AG04449 (cell line): ENCODE data around the gene DSTN.

ENCODE experiments used
- CTCF ChIA-PET: fragments of 350-600 bp; formaldehyde crosslinking; extraction: SDS; loops from one replicate; lab custom pipeline; 2021; ENCODE audit warnings: antibody characterized with exemption; lab: Yijun Ruan, JAX
- POLR2A ChIA-PET: fragments of 400-600, 350-600 bp; formaldehyde crosslinking; extraction: SDS; loops from one replicate; lab custom pipeline; 2020; ENCODE audit warnings: antibody characterized with exemption, inconsistent platforms; lab: Yijun Ruan, JAX
- DNase-seq: peaks from one replicate; pipeline ENCODE4 v3.0.0-alpha.2; 2010; ENCODE audit warnings: low read depth, low spot score
- H3K4me3 ChIP-seq: 2 replicates; pipeline ENCODE4 v1.5.1; 2011; ENCODE audit warnings: low read depth, mild to moderate bottlenecking, control low read depth, low read length
- TF ChIP-seq, protein P1 (sequence below): IDR thresholded peaks from one replicate; pipeline ENCODE4 v1.5.1; 2011; ENCODE audit warnings: mild to moderate bottlenecking, moderate library complexity, low read length, control low read depth, inconsistent platforms; ENCODE audit not compliant: insufficient read depth; ENCODE audit errors: missing control alignments

DSTN gene

DNA sequence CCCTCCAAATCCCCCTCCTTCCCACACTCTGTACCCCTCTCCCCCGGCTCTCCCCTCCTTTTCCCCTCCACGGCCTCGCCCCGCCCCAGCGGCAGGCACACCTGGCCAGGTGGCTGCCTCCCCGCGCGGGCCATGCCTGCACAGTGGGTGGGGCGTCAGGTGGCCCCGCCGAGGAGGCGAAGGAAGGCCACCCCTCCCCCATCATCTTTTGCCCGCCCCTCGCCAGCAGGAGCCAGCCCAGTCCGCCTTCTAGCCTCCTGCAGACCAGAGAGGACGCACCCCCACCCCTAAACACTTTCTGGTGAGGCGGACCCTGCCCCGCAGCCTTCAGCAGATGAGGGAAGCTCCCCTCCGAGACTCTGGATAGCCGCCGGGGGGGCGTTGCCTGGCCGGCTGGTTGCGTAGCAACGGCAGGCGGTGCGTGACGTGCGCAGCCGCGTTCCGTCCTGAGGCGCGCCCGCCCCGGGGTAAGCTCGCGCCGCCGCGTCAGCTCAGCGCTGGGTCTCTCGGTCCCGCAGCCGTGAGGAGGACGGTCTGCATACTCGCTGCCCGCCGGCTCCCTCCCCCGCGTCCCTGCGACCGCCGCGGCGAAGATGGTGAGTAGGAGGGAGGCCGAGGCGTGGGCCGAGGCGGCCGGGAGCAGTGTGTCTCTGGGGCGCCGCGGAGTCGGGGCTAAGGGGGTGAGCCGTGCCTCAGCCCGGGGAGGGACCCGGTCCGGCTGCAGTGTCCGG, at the start of gene DSTN:
Gene DSTN (plus strand): TSS at position 460 of the 731 bp plus-strand sequence. CDS start 134 bp downstream, at position 594.
- TF ChIP-seq, protein P1, sequence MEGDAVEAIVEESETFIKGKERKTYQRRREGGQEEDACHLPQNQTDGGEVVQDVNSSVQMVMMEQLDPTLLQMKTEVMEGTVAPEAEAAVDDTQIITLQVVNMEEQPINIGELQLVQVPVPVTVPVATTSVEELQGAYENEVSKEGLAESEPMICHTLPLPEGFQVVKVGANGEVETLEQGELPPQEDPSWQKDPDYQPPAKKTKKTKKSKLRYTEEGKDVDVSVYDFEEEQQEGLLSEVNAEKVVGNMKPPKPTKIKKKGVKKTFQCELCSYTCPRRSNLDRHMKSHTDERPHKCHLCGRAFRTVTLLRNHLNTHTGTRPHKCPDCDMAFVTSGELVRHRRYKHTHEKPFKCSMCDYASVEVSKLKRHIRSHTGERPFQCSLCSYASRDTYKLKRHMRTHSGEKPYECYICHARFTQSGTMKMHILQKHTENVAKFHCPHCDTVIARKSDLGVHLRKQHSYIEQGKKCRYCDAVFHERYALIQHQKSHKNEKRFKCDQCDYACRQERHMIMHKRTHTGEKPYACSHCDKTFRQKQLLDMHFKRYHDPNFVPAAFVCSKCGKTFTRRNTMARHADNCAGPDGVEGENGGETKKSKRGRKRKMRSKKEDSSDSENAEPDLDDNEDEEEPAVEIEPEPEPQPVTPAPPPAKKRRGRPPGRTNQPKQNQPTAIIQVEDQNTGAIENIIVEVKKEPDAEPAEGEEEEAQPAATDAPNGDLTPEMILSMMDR, result no peak
- CTCF ChIA-PET, result interaction anchor here (1.4 to 5.8 kb wide), 5 partner anchors 10 to 427 kb away, joined by 3 to 43 read pairs (median 10); no protein-coding TSS in a partner anchor
- peak within 1 kb of the TSS; percentile 82 for H3K4me3 ChIP-seq
- POLR2A ChIA-PET, result interaction anchor here (0.6 to 3.2 kb wide), 20 partner anchors 10 to 398 kb away, joined by 3 to 26 read pairs (median 4); partner anchors contain the start of genes BFSP1, MGME1 and SNX5
- DNase-seq, result peak; percentile 86

DNA sequence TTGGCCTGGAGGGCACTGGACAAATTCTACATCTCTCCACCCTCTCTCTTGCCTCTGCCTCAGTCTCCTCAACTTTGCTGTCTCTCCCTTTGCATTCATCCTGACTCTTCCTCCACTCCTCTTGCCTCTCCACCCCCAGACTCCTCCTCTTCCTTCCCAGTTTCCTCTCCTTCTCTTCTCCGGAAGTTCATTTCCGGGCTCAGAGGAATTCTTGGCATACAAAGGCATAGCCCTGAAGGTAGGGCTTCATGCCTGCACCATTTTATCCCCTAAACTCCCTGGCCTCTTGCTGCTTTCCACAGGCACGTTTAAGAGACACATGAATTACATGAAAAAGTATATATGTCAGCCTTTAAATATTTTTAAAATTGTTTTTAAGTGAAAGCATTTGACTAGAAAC, 49.3 kb upstream of the DSTN start:
- CTCF ChIA-PET, result interaction anchor here (0.6 to 2.3 kb wide), 4 partner anchors 10 to 94 kb away, joined by 3 to 6 read pairs (median 4); partner anchors contain the start of gene BFSP1
- no peak overlapping the region for H3K4me3 ChIP-seq
- POLR2A ChIA-PET, result interaction anchor here (0.7 kb wide), 1 partner anchor 15 kb away, joined by 3 read pairs; no protein-coding TSS in a partner anchor
- TF ChIP-seq, protein P1, result no peak
- DNase-seq, result no peak

DNA sequence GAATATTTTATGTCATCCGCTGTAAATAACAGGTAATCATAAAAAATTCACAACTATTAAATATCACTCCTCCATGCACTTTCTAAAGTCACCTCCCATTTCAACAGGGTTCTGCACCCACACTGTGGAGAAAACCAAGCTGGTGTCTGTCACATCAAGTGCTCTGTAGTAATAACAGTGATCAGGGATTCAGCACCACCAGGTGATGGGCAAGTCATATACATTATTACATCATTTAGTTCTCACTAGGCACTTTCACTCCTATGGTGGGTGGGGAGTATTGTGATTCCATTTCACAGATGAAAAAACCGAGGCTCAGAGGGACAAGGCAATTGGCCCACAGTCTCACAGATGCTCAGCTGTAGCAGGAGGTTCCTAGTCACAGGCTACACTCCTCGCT, 47.3 kb upstream of the DSTN start:
- CTCF ChIA-PET, result interaction anchor here (0.9 kb wide), 1 partner anchor 11 kb away, joined by 3 read pairs; no protein-coding TSS in a partner anchor

DNA sequence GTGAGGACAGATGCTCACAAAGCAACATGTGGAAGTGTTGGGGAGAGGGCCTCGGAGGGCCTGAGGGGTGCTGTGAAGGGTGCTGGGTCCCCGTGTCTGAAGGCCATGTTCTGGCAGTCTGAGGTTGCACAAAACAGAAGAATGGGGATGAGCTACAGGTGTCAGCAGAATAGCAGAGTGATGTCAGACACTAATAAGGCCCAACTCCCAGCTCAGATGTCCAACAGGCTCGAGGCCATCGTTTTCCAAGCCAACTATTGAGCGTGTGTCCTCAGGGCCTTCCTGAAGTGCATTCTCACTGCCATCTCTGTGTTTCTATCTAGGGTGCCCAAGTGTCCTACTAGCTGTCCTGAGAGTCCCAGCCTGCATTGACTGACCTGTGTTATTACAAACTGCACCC, 46.5 kb upstream of the DSTN start:
- POLR2A ChIA-PET, result no interaction called here
- TF ChIP-seq, protein P1, result no peak
- H3K4me3 ChIP-seq, result no peak overlapping the region
- CTCF ChIA-PET, result interaction anchor here (0.6 to 2.0 kb wide), 3 partner anchors 12 to 95 kb away, joined by 3 to 7 read pairs (median 3); no protein-coding TSS in a partner anchor
- DNase-seq, result no peak

More for the DNA sequence above, 47.3 kb upstream of the DSTN start:
- no peak overlapping the region for H3K4me3 ChIP-seq
- POLR2A ChIA-PET, result no interaction called here
- TF ChIP-seq, protein P1, result no peak
- no peak for DNase-seq

DNA sequence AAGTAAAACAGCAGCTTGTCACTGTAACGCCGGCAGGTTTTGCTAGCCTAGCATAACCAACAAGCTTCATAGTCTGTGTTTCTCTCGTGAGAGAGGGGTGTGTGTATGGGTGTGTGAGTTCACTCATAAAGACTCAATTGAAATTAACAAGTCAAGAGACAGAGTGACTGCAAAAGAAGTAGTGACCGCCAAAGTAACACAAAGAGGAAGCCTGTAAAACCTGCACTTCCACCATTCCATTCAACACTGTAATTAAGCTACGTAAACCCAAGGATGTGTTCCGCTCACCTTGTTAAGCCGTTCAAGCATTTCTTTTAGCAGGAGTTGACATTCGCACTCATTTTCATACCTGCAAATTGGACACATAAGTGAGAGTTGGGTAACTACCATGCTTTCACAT, 45.3 kb upstream of the DSTN start:
- TF ChIP-seq, protein P1, result no peak
- no peak overlapping the region for H3K4me3 ChIP-seq
- DNase-seq, result no peak
- ChIA-PET CTCF (interaction anchor here (2.0 kb wide), 1 partner anchor 20 kb away, joined by 7 read pairs; no protein-coding TSS in a partner anchor), POLR2A (no interaction called here)

DNA sequence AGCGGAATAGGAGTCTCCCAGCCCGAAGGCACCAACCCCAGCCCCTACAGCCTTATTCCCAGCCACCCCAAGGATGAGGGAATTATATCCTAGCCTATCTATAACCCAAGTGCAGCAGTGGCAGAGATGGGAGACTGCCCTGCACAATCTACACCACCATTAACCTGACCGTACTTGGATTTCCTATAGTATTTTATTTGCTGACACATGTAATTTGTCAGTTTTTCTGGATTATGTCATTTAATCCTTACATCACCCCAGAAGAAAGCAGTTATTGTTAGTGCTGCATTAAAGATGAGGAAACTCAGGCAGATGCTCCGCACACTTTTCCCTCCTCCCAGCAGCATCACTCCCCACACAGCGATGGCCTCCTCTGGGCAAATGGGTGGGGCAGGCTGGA, 44.7 kb upstream of the DSTN start:
- no peak overlapping the region for H3K4me3 ChIP-seq
- no peak for DNase-seq
- CTCF ChIA-PET, result no interaction called here
- POLR2A ChIA-PET, result no interaction called here
- TF ChIP-seq, protein P1, result no peak
